H9 (cell line): ENCODE data around the gene TCF4. TPM values are rescaled to one million over a fixed set of nuclear protein-coding genes. Genes with fewer than 3 reads are reported as not detected.

ENCODE experiments used
- DNase-seq: peaks from one replicate; pipeline ENCODE4 v3.0.0-alpha.2; 2017
- H2AFZ ChIP-seq: one replicate; pipeline ENCODE4 v1.6.1; 2013; ENCODE audit warnings: mild to moderate bottlenecking, low read length, control low read depth, moderate library complexity
- H2AK5ac ChIP-seq: 2 replicates; pipeline ENCODE4 v1.6.1; 2013; ENCODE audit warnings: low read length, control low read depth, mixed read lengths; ENCODE audit not compliant: insufficient read length
- H2BK120ac ChIP-seq: one replicate; pipeline ENCODE4 v1.6.1; 2013; ENCODE audit warnings: low read depth, mild to moderate bottlenecking, low read length, control low read depth, inconsistent platforms; ENCODE audit not compliant: poor library complexity, severe bottlenecking
- H2BK12ac ChIP-seq: 2 replicates; pipeline ENCODE4 v1.6.1; 2013; ENCODE audit warnings: low read length, control low read depth, mixed read lengths, low read depth; ENCODE audit not compliant: insufficient read length
- H2BK15ac ChIP-seq: 2 replicates; pipeline ENCODE4 v1.6.1; 2013; ENCODE audit warnings: low read depth, low read length, control low read depth
- H2BK20ac ChIP-seq: one replicate; pipeline ENCODE4 v1.6.1; 2013; ENCODE audit warnings: low read depth, mild to moderate bottlenecking, low read length, control low read depth, inconsistent platforms; ENCODE audit not compliant: poor library complexity, severe bottlenecking
- H2BK5ac ChIP-seq: 2 replicates; pipeline ENCODE4 v1.6.1; 2013; ENCODE audit warnings: low read length, control low read depth, mixed read lengths; ENCODE audit not compliant: insufficient read length
- H3K14ac ChIP-seq: 2 replicates; pipeline ENCODE4 v1.6.1; 2013; ENCODE audit warnings: low read length, control low read depth; ENCODE audit not compliant: insufficient read depth
- H3K18ac ChIP-seq: 2 replicates; pipeline ENCODE4 v1.6.1; 2013; ENCODE audit warnings: low read depth, mild to moderate bottlenecking, mixed read lengths, low read length, control low read depth; ENCODE audit not compliant: insufficient read length
- H3K23ac ChIP-seq: 2 replicates; pipeline ENCODE4 v1.6.1; 2013; ENCODE audit warnings: low read length, control low read depth, mixed read lengths, low read depth; ENCODE audit not compliant: insufficient read length
- H3K23me2 ChIP-seq: 2 replicates; pipeline ENCODE4 v1.6.1; 2013; ENCODE audit warnings: low read depth, mild to moderate bottlenecking, mixed read lengths, low read length, control low read depth; ENCODE audit not compliant: insufficient read length, poor library complexity, severe bottlenecking
- H3K27ac ChIP-seq: 2 replicates; pipeline ENCODE4 v1.5.1; 2013; ENCODE audit warnings: low read length, control low read depth, mixed read lengths, low read depth; ENCODE audit not compliant: insufficient read length
- H3K27me3 ChIP-seq: 2 replicates; pipeline ENCODE4 v1.6.1; 2013; ENCODE audit warnings: low read length, control low read depth, inconsistent platforms; ENCODE audit not compliant: insufficient read depth
- H3K4ac ChIP-seq: 2 replicates; pipeline ENCODE4 v1.6.1; 2013; ENCODE audit warnings: low read depth, mild to moderate bottlenecking, control low read depth, inconsistent platforms, low read length, moderate library complexity
- H3K4me1 ChIP-seq: 2 replicates; pipeline ENCODE4 v1.6.1; 2013; ENCODE audit warnings: low read length, control low read depth, inconsistent platforms; ENCODE audit not compliant: insufficient read depth
- H3K4me2 ChIP-seq: 2 replicates; pipeline ENCODE4 v1.6.1; 2013; ENCODE audit warnings: low read length, control low read depth, mixed read lengths; ENCODE audit not compliant: insufficient read length, insufficient read depth
- H3K56ac ChIP-seq: 2 replicates; pipeline ENCODE4 v1.6.1; 2013; ENCODE audit warnings: low read depth, mild to moderate bottlenecking, mixed read lengths, low read length, control low read depth; ENCODE audit not compliant: insufficient read length
- H3K79me1 ChIP-seq: 2 replicates; pipeline ENCODE4 v1.6.1; 2013; ENCODE audit warnings: low read depth, mild to moderate bottlenecking, moderate library complexity, low read length, control low read depth, inconsistent platforms; ENCODE audit not compliant: insufficient read depth, poor library complexity, severe bottlenecking
- H3K79me2 ChIP-seq: 2 replicates; pipeline ENCODE4 v1.6.1; 2013; ENCODE audit warnings: low read length, control low read depth, inconsistent platforms; ENCODE audit not compliant: insufficient read depth
- H3K9ac ChIP-seq: 2 replicates; pipeline ENCODE4 v1.6.1; 2013; ENCODE audit warnings: low read length, control low read depth, mixed read lengths; ENCODE audit not compliant: insufficient read length; ENCODE audit errors: extremely low read depth
- H3K9me3 ChIP-seq: one replicate; pipeline ENCODE4 v1.6.1; 2013; ENCODE audit warnings: low read depth, low read length, inconsistent platforms; ENCODE audit not compliant: control insufficient read depth
- H3T11ph ChIP-seq: one replicate; pipeline ENCODE4 v1.6.1; 2013; ENCODE audit warnings: mild to moderate bottlenecking, low read length, control low read depth, inconsistent platforms
- H4K20me1 ChIP-seq: one replicate; pipeline ENCODE4 v1.6.1; 2013; ENCODE audit not compliant: control insufficient read depth, insufficient read length, insufficient read depth
- H4K5ac ChIP-seq: 2 replicates; pipeline ENCODE4 v1.6.1; 2013; ENCODE audit warnings: low read depth, mild to moderate bottlenecking, mixed read lengths, low read length, control low read depth; ENCODE audit not compliant: insufficient read length
- H4K8ac ChIP-seq: replicated peaks from 2 replicates; pipeline ENCODE4 v1.6.1; 2013; ENCODE audit warnings: low read length, control low read depth, mixed read lengths, low read depth; ENCODE audit not compliant: insufficient read length
- H4K91ac ChIP-seq: 2 replicates; pipeline ENCODE4 v1.6.1; 2013; ENCODE audit warnings: low read depth, mild to moderate bottlenecking, moderate library complexity, mixed read lengths, low read length, control low read depth; ENCODE audit not compliant: insufficient read length
- H3K27ac Mint-ChIP-seq, 3 experiments: 2 replicates in 2 of 3; 3 replicates in 1 of 3; pipeline ENCODE4 v1.8.0; 2020 to 2021; ENCODE audit warnings: mixed read lengths in 3 of 3, mild to moderate bottlenecking in 1 of 3, moderate library complexity in 1 of 3
- H3K27me3 Mint-ChIP-seq: 2 replicates; pipeline ENCODE4 v1.8.0; 2021; ENCODE audit warnings: low read depth, mild to moderate bottlenecking, moderate library complexity, mixed read lengths
- H3K36me3 Mint-ChIP-seq, 3 experiments: 2 replicates in 2 of 3; 3 replicates in 1 of 3; pipeline ENCODE4 v1.8.0; 2020 to 2021; ENCODE audit warnings: low read depth in 3 of 3, mixed read lengths in 3 of 3; ENCODE audit not compliant: insufficient read depth in 1 of 3
- H3K4me1 Mint-ChIP-seq, 2 experiments: 2 replicates each; pipeline ENCODE4 v1.8.0; 2020; ENCODE audit warnings: mixed read lengths in 2 of 2
- H3K4me3 Mint-ChIP-seq, 2 experiments: 2 replicates in 1 of 2; 3 replicates in 1 of 2; pipeline ENCODE4 v1.8.0; 2020 to 2021; ENCODE audit warnings: mild to moderate bottlenecking in 2 of 2, mixed read lengths in 2 of 2, moderate library complexity in 1 of 2
- H3K9me3 Mint-ChIP-seq, 2 experiments: 2 replicates in 1 of 2; 3 replicates in 1 of 2; pipeline ENCODE4 v1.8.0; 2020; ENCODE audit warnings: mild to moderate bottlenecking in 2 of 2, mixed read lengths in 2 of 2, moderate library complexity in 1 of 2
- CTCF ChIP-seq: fragments of 200-600 bp; sonication (generic); conservative IDR thresholded peaks from 3 replicates; pipeline ENCODE4 v1.8.0; 2021; ENCODE audit warnings: antibody characterized with exemption, mild to moderate bottlenecking
- WGBS: extraction: QIAGEN DNeasy Blood & Tissue Kit; methylation state at CpG from one replicate; pipeline ENCODE4 v1.1.7; 2013; ENCODE audit warnings: missing lambda C conversion rate, low lambda C conversion rate, mixed read lengths; ENCODE audit not compliant: insufficient read length; ENCODE audit errors: extremely low coverage; 5-methylcytosine and 5-hydroxymethylcytosine counted together
- total RNA-seq: library from RNA; stranded (reverse); gene quantifications from 2 replicates; pipeline ENCODE4 v1.2.1, GENCODE V29; 2021

The TCF4 gene
- total RNA-seq, 1 experiment from 2014 or later: 99.4 TPM

GRCh38 chr18:55269622-55270021, 318.4 kb downstream of the TCF4 start:
- no peak overlapping the region for H2BK120ac ChIP-seq
- no peak overlapping the region for H3K14ac ChIP-seq
- no peak overlapping the region for H3K56ac ChIP-seq
- no peaks in the 10 kb centered on the region for H3K79me1 ChIP-seq
- no peaks in the 10 kb centered on the region for H3K23me2 ChIP-seq
- no peaks in the 10 kb centered on the region for H3K79me2 ChIP-seq
- H3T11ph ChIP-seq: no peak overlapping the region
- H3K27me3 ChIP-seq: no peaks in the 10 kb centered on the region
- peaks cover 27 to 62% (median 60%) of the 10 kb centered on the region in 3 experiments; a peak in 6 of 7 replicates for H3K36me3 Mint-ChIP-seq
- no peaks in the 10 kb centered on the region for H4K20me1 ChIP-seq
- WGBS: no CpG with 5 or more reads among the region's 5 CpGs
- H3K4me3 Mint-ChIP-seq: no peak overlapping the region
- no peak for TF ChIP-seq CTCF
- no peak overlapping the region for H3K18ac ChIP-seq
- H2AK5ac ChIP-seq: no peak overlapping the region
- H2BK15ac ChIP-seq: no peak overlapping the region
- no peak overlapping the region for H3K27ac Mint-ChIP-seq
- H3K4me1 Mint-ChIP-seq: peaks cover 20 to 21% of the 10 kb centered on the region in 2 experiments
- H3K4me2 ChIP-seq: no peak overlapping the region
- H3K9me3 ChIP-seq: no peaks in the 10 kb centered on the region
- H4K8ac ChIP-seq: no peak overlapping the region
- no peak overlapping the region for H2AFZ ChIP-seq
- H3K27ac ChIP-seq: no peak overlapping the region
- no peak overlapping the region for H3K23ac ChIP-seq
- DNase-seq: no peak
- H4K5ac ChIP-seq: no peak overlapping the region
- no peak overlapping the region for H2BK5ac ChIP-seq
- H3K4me1 ChIP-seq: peaks cover 4% of the 10 kb centered on the region; the same call in 1 of the 2 replicates
- H3K9me3 Mint-ChIP-seq: no peaks in the 10 kb centered on the region
- no peaks in the 10 kb centered on the region for H3K27me3 Mint-ChIP-seq
- H2BK12ac ChIP-seq: no peak overlapping the region
- H3K9ac ChIP-seq: no peak overlapping the region
- no peak overlapping the region for H3K4ac ChIP-seq
- no peak overlapping the region for H4K91ac ChIP-seq
- H2BK20ac ChIP-seq: no peak overlapping the region
